ENCODE data around the gene LAMC3.

DNA sequence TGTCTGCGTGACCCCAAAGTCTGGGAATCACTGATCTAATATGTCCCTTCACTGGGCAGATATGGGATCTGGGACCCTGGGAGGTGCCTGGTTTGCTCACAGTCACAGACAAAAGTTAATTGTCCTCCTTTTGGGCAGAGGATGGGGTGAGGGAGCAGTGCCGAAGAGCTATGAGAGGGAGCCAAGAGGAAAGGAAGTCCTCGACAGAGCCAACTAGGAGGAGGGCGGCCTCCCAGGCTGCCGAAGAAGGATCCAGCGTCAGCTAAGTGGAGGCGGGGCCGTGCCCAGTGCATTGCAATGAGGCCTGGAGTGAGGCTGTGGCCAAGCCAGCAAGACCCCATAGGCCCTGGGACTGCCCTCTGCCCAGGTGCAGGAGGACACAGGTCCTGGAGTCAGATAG, 98.8 kb downstream of the LAMC3 start:
- TF ChIP-seq, protein P1, sequence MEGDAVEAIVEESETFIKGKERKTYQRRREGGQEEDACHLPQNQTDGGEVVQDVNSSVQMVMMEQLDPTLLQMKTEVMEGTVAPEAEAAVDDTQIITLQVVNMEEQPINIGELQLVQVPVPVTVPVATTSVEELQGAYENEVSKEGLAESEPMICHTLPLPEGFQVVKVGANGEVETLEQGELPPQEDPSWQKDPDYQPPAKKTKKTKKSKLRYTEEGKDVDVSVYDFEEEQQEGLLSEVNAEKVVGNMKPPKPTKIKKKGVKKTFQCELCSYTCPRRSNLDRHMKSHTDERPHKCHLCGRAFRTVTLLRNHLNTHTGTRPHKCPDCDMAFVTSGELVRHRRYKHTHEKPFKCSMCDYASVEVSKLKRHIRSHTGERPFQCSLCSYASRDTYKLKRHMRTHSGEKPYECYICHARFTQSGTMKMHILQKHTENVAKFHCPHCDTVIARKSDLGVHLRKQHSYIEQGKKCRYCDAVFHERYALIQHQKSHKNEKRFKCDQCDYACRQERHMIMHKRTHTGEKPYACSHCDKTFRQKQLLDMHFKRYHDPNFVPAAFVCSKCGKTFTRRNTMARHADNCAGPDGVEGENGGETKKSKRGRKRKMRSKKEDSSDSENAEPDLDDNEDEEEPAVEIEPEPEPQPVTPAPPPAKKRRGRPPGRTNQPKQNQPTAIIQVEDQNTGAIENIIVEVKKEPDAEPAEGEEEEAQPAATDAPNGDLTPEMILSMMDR (IDR thresholded peaks at IDR 0.05; ENCODE audit: low read depth, low read length): no peak
- no peak for TF ChIP-seq POLR2A (IDR thresholded peaks at IDR 0.05; ENCODE audit: extremely low read depth, insufficient read length)
- no peak for TF ChIP-seq MYC (IDR thresholded peaks at IDR 0.05; ENCODE audit: low read depth, low read length)
- TF ChIP-seq, protein P2, sequence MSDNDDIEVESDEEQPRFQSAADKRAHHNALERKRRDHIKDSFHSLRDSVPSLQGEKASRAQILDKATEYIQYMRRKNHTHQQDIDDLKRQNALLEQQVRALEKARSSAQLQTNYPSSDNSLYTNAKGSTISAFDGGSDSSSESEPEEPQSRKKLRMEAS (IDR thresholded peaks at IDR 0.05; ENCODE audit: low read depth, low read length): no peak
